OCI-LY1 (cell line): ENCODE data around the gene CYFIP1.

Experiments used
- EZH2 ChIP-seq: fragments of 200-600 bp; sonication (generic), shearing (Covaris generic); IDR thresholded peaks from 2 replicates; pipeline ENCODE4 v1.8.0; 2017; ENCODE audit warnings: borderline replicate concordance, mixed run types, mild to moderate bottlenecking, antibody characterized with exemption, low read length, moderate library complexity, mixed read lengths
- TF ChIP-seq, protein P1 (sequence below): fragments of 200-600 bp; sonication (generic), shearing (Covaris generic); IDR thresholded peaks from 2 replicates; pipeline ENCODE4 v1.5.1; 2017; ENCODE audit warnings: mild to moderate bottlenecking, antibody characterized with exemption, low read length, moderate library complexity, mixed read lengths

DNA sequence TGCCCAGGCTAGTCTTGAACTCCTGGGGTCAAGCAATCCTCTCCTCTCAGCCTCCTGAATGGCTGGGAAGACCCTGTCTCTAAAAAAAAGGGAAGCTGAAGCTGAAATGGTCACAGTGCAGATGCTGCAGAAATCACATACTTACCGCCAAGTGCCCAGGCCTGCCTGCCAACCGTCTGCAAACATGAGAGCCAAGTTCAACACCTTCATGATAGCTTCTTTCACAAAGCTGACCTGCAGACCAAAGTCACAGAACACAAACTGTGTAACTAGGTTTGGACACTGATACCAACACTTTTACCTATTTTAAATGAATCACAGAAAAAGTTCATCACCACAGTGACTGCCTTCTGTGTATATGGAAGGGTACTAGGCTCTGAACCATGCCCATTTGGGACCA, 22.8 kb upstream of the CYFIP1 start:
- TF ChIP-seq EZH2 = no peak
- TF ChIP-seq, protein P1, sequence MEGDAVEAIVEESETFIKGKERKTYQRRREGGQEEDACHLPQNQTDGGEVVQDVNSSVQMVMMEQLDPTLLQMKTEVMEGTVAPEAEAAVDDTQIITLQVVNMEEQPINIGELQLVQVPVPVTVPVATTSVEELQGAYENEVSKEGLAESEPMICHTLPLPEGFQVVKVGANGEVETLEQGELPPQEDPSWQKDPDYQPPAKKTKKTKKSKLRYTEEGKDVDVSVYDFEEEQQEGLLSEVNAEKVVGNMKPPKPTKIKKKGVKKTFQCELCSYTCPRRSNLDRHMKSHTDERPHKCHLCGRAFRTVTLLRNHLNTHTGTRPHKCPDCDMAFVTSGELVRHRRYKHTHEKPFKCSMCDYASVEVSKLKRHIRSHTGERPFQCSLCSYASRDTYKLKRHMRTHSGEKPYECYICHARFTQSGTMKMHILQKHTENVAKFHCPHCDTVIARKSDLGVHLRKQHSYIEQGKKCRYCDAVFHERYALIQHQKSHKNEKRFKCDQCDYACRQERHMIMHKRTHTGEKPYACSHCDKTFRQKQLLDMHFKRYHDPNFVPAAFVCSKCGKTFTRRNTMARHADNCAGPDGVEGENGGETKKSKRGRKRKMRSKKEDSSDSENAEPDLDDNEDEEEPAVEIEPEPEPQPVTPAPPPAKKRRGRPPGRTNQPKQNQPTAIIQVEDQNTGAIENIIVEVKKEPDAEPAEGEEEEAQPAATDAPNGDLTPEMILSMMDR = no peak
